LNCaP clone FGC (cell line): ENCODE measurements around the gene BAZ2A.
"Not testable (repeated sequence)": the region's sequence is repeated elsewhere in the genome, so short reads cannot be mapped to it uniquely, and the experiment has no call there.

ENCODE experiments used
- DNase-seq: peaks from one replicate; pipeline ENCODE4 v3.0.0-alpha.2; 2011; ENCODE audit warnings: low read depth
- H3K4me3 ChIP-seq: 2 replicates; pipeline ENCODE4 v1.5.1; 2011; ENCODE audit warnings: mild to moderate bottlenecking, low read depth, low read length, control low read depth
- TF ChIP-seq, protein P1 (sequence below): IDR thresholded peaks from 2 replicates; pipeline ENCODE4 v1.5.1; 2012; ENCODE audit warnings: mild to moderate bottlenecking; ENCODE audit not compliant: control insufficient read depth, insufficient read depth; ENCODE audit errors: extremely low read depth

The BAZ2A gene

GRCh38 chr12:56661979-56662638 lies 32.0 kb upstream of the BAZ2A start:
- no peak overlapping the region for H3K4me3 ChIP-seq
- TF ChIP-seq, protein P1, sequence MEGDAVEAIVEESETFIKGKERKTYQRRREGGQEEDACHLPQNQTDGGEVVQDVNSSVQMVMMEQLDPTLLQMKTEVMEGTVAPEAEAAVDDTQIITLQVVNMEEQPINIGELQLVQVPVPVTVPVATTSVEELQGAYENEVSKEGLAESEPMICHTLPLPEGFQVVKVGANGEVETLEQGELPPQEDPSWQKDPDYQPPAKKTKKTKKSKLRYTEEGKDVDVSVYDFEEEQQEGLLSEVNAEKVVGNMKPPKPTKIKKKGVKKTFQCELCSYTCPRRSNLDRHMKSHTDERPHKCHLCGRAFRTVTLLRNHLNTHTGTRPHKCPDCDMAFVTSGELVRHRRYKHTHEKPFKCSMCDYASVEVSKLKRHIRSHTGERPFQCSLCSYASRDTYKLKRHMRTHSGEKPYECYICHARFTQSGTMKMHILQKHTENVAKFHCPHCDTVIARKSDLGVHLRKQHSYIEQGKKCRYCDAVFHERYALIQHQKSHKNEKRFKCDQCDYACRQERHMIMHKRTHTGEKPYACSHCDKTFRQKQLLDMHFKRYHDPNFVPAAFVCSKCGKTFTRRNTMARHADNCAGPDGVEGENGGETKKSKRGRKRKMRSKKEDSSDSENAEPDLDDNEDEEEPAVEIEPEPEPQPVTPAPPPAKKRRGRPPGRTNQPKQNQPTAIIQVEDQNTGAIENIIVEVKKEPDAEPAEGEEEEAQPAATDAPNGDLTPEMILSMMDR, result no peak

GRCh38 chr12:56661560-56661959 lies 31.4 kb upstream of the BAZ2A start:
- H3K4me3 ChIP-seq, result no peak overlapping the region
- no peak for DNase-seq
- TF ChIP-seq, protein P1, result no peak

More at GRCh38 chr12:56661979-56662638, 32.0 kb upstream of the BAZ2A start:
- no peak for DNase-seq

GRCh38 chr12:56658921-56659320 lies 28.8 kb upstream of the BAZ2A start:
- TF ChIP-seq, protein P1, result no peak
- no peak for DNase-seq
- H3K4me3 ChIP-seq, result no peak overlapping the region

DNA sequence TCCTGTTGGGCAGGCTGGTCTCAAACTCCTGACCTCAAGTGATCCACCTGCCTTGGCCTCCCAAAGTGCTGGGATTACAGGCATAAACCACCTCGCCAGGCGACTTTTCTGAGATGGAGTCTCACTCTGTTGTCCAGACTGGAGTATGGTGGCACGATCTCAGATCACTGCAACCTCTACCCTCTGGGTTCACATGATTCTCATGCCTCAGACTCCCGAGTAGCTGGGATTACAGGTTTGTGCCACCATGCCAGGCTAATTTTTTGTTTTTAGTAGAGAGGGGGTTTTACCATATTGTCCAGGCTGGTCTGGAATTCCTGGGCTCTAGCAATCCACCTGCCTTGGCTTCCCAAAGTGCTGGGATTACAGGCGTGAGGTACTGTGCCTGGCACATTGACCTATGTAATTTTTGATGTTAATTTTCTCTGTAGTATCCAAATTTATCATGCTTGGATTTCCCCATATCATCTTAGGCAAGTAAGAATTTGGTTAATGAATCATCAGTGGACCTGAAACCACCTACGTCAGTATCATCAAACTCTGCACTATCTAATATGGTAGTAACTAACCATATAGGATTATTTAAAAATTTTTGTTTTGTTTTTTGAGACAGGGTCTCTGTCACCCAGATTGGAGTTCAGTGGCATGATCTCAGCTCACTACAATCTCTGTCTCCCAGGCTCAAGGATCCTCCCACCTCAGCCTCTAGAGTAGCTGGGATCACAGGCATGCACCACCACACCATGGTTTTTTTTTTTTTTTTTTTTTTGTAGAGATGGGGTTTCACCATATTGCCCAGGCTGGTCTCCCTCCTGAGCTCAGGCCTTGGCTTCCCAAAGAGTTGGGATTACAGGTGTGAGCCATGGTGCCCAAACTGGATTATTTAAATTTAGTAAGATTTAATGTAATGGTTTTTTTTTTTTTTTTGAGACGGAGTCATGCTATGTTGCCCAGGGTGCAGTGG lies 27.6 kb upstream of the BAZ2A start:
- no peak overlapping the region for H3K4me3 ChIP-seq
- TF ChIP-seq, protein P1, result no peak
- DNase-seq, result no peak

- not testable (repeated sequence) for DNase-seq, H3K4me3 ChIP-seq
Measured at GRCh38 chr12:56653781-56654180, 23.7 kb upstream of the BAZ2A start.

DNA sequence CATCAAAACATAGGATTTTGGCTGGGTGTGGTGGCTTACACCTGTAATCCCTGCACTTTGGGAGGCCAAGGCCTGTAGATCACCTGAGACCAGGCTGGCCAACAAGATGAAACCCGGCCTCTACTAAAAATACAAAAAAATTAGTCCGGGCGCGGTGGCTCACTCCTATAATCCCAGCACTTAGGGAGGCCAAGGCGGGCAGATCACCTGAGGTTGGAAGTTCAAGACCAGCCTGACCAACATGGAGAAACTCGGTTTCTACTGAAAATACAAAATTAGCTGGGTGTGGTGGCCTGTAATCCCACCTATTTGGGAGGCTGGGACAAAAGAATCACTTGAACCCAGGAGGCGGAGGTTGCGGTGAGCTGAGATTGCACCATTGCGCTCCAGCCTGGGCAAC lies 17.9 kb upstream of the BAZ2A start:
- H3K4me3 ChIP-seq, DNase-seq: not testable (repeated sequence)

GRCh38 chr12:56645717-56646446 lies 15.8 kb upstream of the BAZ2A start, which contains the start of gene ATP5F1B:
Gene ATP5F1B (minus strand): TSS chr12:56645984. CDS start chr12:56645963, 21 bp downstream.
- peak; percentile 100 for DNase-seq
- TF ChIP-seq, protein P1, result no peak
- H3K4me3 ChIP-seq, result peak within 1 kb of the TSS; percentile 96
